Stimulated activated CD8-positive, alpha-beta memory T cell treated with anti-CD3 and anti-CD28 coated beads, Interleukin-7, amount 100 ng/mL, for 4 hours (primary cell): ENCODE results near the gene BATF2.
A peak's percentile ranks its signal among the peaks of the same experiment; 100 is the strongest.
"Not testable (repeated sequence)": the region's sequence is repeated elsewhere in the genome, so short reads cannot be mapped to it uniquely, and the experiment has no call there.

Experiments
- DNase-seq, 2 donors: peaks; one replicate each; pipeline ENCODE4 v3.0.0-alpha.2; 2020; ENCODE audit warnings: low read depth in 2 of 2

BATF2 gene, protein sequence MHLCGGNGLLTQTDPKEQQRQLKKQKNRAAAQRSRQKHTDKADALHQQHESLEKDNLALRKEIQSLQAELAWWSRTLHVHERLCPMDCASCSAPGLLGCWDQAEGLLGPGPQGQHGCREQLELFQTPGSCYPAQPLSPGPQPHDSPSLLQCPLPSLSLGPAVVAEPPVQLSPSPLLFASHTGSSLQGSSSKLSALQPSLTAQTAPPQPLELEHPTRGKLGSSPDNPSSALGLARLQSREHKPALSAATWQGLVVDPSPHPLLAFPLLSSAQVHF

DNA sequence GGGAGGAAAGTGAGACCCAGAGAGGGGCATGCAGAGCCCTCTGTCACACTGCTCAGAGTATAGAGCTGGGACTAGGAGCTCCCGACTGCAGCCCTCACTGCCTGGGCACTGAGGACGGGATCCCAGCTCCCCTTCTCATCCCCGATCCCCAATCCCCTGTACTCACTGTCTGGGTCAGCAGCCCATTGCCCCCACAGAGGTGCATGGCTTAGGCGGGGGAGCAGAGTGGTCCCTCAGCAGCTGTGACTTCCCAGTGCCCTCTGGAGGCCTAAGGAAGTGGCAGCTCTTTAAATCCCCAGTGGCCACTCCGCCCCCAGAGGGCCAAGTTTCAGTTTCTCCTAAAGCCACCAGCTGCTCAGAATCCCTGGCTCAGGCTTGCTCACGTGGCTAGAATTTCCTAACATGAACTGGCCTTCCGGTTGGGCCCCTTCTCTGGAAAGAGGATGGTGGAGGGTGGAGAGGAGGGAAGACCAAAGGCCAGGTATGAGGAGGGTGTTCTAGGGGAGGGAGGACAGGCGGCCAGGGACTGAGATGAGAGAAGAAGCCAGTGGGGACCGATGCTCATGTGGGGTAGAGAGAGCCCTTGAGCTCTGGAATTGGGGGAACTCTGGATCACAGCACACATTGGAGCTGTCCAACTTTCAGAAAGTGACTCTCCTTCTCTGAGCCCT, at the start of gene BATF2:
TSS of gene BATF2 (minus strand) at position 262 of the 671 bp plus-strand sequence. CDS start at position 205, 57 bp downstream.
- no peak for DNase-seq

DNA sequence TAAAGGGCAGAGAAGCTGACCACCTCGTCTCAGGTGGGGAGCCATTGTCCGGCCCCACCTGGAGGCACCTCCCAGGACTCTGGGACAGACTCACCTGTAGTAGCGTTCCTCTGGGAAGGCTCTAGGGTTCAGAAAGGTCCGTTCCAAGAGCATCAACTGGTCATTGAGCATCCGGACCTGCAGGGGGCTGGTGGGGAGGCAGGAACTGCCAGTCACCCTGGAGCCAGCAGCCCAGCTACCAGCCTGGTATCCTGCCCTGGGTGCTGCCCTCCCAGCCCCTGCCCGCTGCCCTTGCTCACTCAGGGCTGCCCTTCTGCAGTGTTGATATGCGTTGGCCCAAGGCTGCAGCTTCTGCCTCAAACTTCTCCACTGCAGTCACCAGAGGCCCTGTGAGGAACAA, 49.0 kb upstream of the BATF2 start:
- DNase-seq = no peak

DNA sequence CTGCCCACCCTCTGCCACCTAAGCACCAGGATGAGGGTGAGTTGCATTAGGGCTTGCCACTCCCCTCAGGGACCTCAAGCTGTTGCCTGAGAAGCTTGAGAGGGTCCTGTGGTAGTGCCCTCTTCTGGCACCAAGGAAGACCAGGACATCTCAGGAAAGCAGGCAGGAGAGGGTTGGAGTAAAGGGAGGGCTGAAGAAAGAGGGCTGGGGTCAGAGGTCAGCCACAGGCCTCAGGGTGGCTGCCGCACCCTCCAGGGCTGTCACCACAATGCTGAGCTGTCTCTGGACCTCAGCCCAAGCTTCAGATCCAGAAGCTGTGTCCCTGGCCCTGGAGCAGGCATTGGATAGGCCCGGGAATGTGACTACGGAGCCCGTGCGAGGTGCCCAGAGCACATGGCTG, 48.3 kb upstream of the BATF2 start:
- DNase-seq = no peak

DNA sequence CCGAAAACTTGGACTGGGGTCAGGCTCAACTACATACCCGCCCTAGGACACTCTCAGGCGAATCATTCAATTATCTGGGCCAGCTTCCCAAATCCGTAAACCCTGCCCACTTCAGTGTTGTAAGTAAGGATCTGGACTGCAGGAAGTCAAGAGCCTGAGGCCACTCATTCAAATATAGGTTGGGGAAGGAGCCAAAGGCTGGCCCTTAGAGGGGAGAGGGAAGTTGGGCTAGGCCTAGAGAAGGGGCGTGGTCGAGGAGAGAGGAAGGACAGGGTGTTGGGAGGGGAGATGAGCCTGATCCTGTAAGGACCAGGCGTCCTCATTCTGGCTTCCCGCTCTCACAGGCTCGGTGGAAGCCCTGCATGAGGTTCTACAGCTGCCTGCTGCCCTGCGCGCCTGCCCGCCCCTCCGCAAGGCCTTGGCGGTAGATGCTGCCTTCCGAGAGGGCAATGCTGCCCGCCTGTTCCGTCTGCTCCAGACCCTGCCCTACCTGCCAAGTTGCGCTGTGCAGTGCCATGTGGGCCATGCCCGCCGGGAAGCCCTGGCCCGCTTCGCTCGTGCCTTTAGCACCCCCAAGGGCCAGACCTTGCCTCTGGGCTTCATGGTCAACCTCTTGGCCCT, 47.2 kb upstream of the BATF2 start:
- DNase-seq = no peak

DNA sequence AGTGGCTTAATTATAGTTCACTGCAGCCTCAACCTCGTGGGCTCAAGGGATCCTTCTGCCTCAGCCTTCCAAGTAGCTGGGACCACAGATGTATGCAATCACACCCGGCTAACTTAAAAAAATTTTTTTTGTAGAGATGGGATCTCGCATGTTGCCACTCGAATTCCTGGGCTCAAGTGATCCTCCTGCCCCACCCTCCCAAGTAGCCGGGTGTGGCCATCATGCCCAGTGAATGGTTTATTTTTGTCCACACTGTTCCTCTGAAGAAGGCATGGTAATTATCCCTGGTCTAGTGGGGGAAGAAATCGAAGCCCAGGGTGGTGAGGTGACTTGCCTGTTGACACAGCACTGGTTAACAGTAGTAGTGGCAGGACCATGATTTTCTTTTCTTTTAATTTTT, 46.1 kb upstream of the BATF2 start:
- DNase-seq = no peak

DNA sequence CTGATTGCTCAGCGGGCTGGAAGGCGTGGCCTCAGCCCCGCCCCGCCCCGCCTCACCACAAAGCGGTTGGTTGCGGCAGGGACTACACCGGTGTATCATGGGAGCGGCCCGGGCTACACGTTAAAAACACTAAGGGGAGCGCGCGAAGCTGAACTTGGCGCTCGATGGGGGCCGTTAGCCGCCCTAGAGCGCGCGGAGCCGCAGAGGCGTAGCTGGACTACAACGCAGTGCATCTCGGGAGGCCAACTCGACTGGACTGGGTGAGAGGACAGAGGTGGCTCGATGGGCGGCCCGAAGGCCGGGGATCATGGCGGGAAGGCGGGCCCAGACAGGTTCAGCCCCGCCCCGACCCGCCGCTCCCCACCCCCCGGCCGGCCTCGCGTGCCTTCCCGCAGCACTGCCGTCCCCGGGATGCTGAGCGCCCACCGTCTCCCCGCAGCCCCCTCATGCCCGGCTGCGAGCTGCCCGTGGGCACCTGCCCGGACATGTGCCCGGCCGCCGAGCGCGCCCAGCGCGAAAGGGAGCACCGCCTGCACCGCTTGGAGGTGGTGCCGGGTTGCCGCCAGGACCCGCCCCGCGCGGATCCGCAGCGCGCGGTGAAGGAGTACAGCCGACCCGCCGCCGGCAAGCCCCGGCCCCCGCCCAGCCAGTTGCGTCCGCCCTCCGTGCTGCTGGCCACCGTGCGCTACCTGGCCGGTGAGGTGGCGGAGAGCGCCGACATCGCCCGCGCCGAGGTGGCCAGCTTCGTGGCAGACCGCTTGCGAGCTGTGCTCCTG, 44.3 kb upstream of the BATF2 start, which contains the start of gene SAC3D1:
TSS of gene SAC3D1 (plus strand) at position 364 of the 776 bp plus-strand sequence. CDS start at position 447, 83 bp downstream.
- peak; percentile 68 to 81 for DNase-seq

DNA sequence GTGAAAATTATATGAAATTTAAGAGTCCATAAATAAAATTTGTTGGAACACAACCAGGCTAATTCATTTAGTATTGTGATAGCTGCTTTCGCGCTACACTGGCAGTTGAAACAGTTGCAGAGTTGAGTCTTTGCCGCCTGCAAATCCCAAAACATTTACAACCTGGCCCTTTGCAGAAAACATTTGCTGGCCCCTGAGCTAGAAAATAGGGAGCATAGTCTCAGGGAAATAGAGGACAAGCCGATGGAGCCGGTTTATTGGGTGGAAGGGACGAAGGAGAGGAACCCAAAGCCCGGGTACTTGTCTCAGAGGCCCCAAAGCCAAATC, 43.7 kb upstream of the BATF2 start:
- DNase-seq = no peak

DNA sequence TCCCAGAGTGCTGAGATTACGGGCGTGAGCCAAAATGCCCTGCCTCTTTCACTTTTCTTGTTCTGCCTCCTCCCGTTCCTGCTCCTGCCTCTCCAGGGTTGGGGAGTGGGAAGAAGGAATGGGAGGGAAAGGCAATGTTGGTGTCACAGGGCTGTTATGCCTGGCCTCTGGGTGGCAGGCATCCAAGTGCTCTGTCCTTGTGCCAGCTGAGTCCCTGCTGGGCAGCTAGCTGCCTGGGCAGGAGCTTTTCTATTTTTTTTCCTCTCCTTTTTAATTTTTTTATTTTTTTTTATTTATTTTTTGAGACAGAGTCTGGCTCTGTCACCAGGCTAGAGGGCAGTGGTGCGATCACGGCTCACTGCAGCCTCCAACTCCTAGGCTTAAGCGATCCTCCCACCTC, 40.2 kb upstream of the BATF2 start:
- no peak for DNase-seq

DNA sequence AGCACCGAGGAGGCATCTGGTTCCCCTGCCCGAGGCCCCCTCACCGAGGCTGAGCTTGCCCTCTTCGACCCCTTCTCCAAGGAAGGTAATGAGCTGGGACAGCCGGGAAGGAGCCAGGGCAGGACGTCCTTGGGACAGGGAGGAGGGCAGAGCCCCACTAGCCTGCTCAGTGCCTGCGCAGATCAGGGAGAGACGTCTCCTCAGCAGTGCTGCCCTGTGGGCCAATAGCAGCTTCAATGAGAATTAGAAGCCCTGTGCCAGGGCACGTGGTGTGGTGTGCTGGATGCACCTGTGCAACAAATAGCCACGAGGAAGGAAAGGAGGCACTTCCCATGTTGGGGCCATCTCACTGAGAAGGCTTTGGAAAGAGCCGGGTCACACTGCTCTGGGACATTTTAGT, 38.8 kb upstream of the BATF2 start:
- no peak for DNase-seq

DNA sequence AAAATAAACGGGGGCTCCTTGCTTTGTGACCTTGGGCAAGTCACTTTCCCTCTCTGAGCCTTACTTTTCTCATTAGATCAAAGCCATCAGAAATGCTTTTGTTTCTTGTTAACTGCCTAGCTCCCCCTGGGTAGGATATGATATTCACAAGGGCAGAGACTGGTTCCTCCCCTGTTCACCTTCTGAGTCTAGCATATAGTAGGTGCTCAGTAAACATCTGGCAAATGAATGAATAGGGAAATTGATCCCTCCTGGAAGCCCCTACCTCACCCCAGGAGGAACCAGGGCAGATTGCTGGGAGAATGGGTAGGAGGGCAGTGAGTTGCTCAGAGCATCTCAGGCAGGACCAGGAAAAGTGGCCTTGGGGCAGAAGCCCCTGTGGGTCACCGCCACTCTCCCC, 37.7 kb upstream of the BATF2 start:
- DNase-seq = no peak

DNA sequence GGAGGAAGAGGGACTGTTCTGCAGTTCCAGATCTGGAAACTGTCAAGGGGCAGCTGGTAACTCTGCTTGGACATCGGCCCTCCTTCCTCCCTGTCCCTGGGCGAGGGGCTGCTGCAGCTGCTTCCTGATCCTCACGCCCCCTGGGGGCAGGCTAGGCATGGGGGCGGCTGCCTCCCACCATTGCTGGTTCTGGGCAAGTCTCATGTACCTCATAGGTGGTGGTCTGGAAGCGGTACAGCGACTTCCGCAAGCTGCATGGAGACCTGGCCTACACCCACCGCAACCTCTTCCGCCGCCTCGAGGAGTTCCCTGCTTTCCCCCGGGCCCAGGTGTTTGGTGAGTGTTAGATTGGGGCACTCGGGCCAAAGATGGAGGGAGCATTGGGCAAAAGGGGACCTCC, 35.4 kb upstream of the BATF2 start:
- DNase-seq = no peak

DNA sequence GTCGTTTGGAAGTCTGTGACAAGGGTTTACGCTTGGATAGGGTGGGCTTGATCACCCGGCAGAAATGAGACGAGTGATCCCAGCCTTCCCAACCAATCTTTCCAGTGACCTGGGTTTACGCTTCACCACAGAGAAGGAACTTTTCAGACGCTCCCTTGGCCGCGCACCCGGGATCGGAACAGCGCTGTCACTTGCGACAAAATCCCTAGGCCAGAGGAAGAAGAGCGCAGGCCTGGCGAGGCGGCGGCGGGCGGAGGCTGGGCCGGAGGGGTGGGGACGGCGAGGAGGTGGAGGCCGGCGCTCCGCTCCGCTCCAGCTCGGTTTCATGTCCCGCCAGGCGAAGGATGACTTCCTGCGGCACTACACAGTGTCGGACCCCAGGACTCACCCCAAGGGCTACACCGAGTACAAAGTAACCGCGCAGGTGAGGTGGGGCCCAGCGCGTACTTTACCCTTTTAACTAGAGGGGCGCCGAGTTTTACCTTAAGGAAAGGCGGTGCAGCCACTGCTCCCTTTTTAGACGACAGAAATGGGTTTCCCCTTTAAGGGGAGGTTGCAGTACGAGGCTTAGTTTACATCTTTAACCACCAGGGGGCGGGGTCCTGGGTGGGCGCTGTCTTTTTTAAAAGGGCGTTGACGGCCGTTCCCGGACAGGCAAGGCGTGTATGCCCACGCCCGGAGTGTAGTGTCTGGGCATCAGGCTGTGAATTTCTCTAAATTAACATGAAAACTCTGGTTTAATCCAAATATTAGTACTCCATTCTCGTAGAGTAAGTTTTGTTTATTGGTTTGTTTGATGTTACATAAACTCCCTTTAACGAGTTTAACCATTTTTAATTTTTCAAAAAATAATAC, 30.7 kb upstream of the BATF2 start, which contains the start of gene SNX15:
TSS of gene SNX15 (plus strand) at position 227 of the 855 bp plus-strand sequence. CDS start at position 326, 99 bp downstream.
- peak; percentile 82 to 88 for DNase-seq

DNA sequence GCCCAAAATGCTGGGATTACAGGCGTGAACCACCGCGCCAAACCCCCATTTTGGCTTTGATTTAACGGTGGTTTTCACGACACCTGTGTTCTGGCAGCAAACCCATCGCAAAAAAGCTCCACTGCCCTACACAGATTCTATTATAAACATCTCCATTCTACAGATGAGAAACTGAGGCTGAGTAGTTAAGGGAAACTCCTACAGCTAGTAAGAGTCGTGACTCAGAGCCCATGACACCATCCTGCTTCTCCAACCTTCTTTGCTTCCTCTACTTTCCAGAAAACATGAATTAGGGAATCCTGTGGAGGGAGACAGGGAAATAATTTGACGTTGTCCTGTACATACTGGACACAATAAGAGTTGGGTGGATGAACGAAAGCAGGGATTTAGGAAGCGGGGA, 30.0 kb upstream of the BATF2 start:
- no peak for DNase-seq

DNA sequence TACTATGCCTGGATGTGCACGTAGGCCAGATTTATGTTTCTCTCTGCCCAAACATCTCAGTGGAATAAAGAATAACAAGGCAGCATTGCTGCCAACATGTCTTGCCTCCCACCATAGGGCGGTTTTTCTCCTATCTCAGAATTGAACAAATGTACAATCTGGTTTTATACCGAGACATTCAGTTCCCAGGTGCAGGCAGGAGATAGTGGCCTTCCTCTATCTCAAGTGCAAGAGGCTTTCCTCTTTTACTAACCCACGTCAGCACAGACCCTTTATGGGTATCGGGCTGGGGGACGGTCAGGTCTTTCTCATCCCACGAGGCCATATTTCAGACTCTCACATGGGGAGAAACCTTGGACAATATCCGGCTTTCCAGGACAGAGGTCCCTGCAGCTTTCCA, 26.7 kb upstream of the BATF2 start:
- DNase-seq = not testable (repeated sequence)

DNA sequence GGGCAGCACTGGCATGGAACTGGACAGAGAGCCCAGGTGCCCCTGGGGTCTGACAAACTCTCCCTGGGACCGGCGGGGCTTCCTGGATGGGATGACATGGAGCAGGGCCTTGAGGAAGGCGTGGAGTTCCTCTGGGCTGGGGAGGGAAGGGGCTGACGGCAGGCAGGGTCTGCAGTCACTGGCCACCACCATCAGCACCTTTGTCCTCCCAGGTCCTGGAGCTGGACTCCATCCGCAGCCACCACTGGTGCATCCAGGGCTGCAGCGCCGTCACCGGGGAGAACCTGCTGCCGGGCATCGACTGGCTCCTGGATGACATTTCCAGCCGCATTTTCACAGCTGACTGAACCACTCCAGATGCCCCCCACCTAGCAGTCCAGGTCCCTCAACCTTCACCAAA, 24.7 kb upstream of the BATF2 start:
- no peak for DNase-seq

DNA sequence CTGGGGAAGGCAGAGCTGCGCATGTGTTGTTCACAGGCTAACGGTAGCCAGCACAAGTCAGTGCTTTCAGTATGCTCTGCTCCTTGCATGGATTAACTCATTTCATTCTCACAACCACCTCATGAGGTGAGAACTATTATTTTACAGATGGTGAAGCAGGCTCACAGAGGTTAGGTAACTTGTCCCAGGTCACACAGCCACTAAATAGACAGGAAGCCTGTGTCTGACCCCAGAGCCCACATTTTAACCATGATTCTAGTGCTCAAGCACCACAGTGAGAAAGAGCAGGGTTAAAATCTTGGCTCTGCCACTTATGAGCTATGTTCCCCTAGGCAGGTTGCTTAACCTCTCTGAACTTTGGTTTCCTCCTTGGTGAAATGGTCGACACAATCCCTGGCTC, 24.2 kb upstream of the BATF2 start:
- no peak for DNase-seq

DNA sequence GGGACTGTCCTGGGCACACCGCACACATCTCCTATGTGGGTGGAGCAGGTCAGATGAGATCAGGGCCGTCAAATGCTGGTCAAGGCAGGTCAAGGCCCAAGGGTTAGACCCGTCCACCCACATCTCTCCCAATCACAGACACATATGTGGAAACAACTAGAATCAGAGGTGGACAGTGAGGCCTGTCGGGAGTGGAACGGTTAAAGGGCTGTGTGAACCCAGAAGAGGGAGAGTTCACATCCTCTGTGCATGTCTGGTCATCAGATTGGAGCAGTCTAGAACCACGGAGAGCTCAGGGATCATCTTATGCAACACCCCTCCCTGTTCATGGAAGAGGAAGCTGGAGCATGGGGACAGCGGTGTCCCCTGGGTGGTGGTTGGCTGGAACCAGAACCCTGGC, 23.1 kb upstream of the BATF2 start:
- DNase-seq = no peak

DNA sequence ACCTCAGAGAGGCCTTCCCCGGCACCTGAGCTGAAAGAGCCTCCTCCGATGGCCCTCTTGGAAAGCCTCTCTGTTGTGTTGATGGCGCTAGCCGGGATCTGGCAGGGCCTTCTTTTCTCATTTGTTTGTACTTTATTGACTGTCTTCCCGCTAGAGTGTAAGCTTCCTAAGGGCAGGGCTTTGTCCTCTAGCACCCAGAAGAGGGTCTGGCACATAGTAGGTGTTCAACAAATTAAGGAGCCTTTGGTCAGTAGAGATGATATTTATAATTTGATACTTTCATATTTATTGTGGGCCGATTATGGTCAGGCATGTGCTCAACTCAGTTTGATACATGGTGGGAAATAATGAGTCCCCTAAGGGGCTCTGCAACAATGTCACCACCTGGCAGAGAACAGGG, 21.2 kb upstream of the BATF2 start:
- no peak for DNase-seq

DNA sequence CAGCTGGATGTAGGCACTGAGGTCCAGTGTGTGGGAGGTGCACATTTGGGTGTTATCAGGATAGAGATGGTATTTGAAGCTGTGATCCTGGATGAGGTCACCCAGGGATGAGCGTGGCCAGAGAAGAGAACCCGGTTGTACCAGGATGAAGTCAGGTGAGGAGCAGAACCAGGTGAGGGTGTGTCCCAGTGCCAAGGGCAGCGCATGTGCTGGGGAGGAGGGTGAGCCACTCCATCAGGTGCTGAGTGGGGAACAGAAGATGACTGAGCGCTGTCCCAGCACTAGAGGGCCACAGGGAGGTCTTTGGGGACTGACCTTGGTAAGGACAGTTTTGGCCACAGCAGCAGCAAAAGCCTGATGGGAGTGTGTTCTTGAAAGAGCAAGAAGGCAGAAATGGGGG, 19.9 kb upstream of the BATF2 start:
- no peak for DNase-seq

DNA sequence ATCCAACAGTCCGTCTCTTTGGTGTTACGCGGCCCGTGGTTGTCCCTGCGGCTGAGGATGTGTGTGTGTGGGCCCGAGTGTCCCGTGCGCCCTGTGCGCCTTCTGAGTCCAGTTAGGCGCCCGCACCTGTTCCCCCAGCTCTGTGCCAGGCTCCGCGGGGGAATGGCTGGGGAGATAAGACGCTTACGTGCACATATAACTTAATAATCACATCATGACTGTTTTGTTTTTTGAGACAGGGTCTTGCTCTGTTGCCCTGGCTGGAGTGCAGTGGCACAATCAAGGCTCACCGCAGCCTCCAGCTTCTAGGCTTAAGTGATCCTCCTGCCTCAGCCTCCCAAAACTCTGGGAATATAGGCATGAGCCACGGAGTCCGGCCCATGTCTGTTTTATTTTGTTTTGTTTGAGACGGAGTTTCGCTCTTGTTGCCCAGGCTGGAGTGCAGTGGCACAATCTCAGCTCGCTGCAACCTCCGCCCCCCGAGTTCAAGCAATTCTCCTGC, 18.0 kb upstream of the BATF2 start:
- no peak for DNase-seq
